HepG2 (cell line): ENCODE measurements around the gene PSMD1. TPM values are rescaled to one million over a fixed set of nuclear protein-coding genes. Genes with fewer than 3 reads are reported as not detected.

Source experiments
- ARHGAP35 ChIP-seq: sonication (generic); formaldehyde crosslinking; IDR thresholded peaks from 2 replicates; pipeline ENCODE4 v1.9.0; 2022; ENCODE audit warnings: mild to moderate bottlenecking, inconsistent platforms, moderate library complexity, missing genetic modification reagents, borderline replicate concordance
- ATM ChIP-seq: fragments of 450-650 bp; IDR thresholded peaks from 2 replicates; pipeline ENCODE4 v1.7.1; 2017; ENCODE audit warnings: mild to moderate bottlenecking, borderline replicate concordance
- CBFB ChIP-seq: sonication (generic); formaldehyde crosslinking; IDR thresholded peaks from 2 replicates; pipeline ENCODE4 v1.4.0; 2020; ENCODE audit warnings: missing genetic modification reagents
- CBX5 ChIP-seq: sonication (generic); formaldehyde crosslinking; IDR thresholded peaks from 2 replicates; pipeline ENCODE4 v1.4.0; 2020; ENCODE audit warnings: missing genetic modification reagents, borderline replicate concordance
- EEA1 ChIP-seq: sonication (generic); formaldehyde crosslinking; IDR thresholded peaks from 2 replicates; pipeline ENCODE4 v1.5.1; 2020; ENCODE audit warnings: mild to moderate bottlenecking, missing genetic modification reagents, borderline replicate concordance
- KDM6A ChIP-seq: IDR thresholded peaks from 2 replicates; pipeline ENCODE4 v1.6.1; 2016; ENCODE audit warnings: low read depth
- MATR3 ChIP-seq: sonication (generic); formaldehyde crosslinking; IDR thresholded peaks from 2 replicates; pipeline ENCODE4 v1.4.0; 2020; ENCODE audit warnings: missing genetic modification reagents
- MED8 ChIP-seq: sonication (generic); formaldehyde crosslinking; IDR thresholded peaks from 2 replicates; pipeline ENCODE4 v1.8.1; 2023; ENCODE audit warnings: mild to moderate bottlenecking, missing genetic modification reagents; ENCODE audit not compliant: insufficient replicate concordance
- PHF21A ChIP-seq: sonication (generic); formaldehyde crosslinking; IDR thresholded peaks from 2 replicates; pipeline ENCODE4 v1.5.0; 2020; ENCODE audit warnings: mild to moderate bottlenecking, missing genetic modification reagents
- PHF8 ChIP-seq: sonication (generic); formaldehyde crosslinking; IDR thresholded peaks from 2 replicates; pipeline ENCODE4 v1.5.0; 2020; ENCODE audit warnings: missing genetic modification reagents
- RBFOX2 ChIP-seq: fragments of 200-400 bp; formaldehyde crosslinking; IDR thresholded peaks from 2 replicates; pipeline ENCODE4 v1.6.1; 2017; ENCODE audit warnings: low read depth, mild to moderate bottlenecking, low read length
- RBM39 ChIP-seq: fragments of 200-400 bp; formaldehyde crosslinking; IDR thresholded peaks from one replicate; pipeline ENCODE4 v1.6.1; 2018; ENCODE audit warnings: antibody characterized with exemption, mild to moderate bottlenecking, low read depth, low read length; ENCODE audit not compliant: poor library complexity, severe bottlenecking
- RXRA ChIP-seq: sonication (generic); formaldehyde crosslinking; IDR thresholded peaks from 2 replicates; pipeline ENCODE4 v1.5.1; 2020; ENCODE audit warnings: missing genetic modification reagents
- ZFP1 ChIP-seq: IDR thresholded peaks from 2 replicates; pipeline ENCODE4 v1.6.1; 2016
- ZNF432 ChIP-seq: sonication (generic); formaldehyde crosslinking; IDR thresholded peaks from 2 replicates; pipeline ENCODE4 v1.5.0; 2020; ENCODE audit warnings: missing genetic modification reagents, mild to moderate bottlenecking, borderline replicate concordance
- ZNF629 ChIP-seq: sonication (generic); formaldehyde crosslinking; conservative IDR thresholded peaks from 2 replicates; pipeline ENCODE4 v1.5.0; 2020; ENCODE audit warnings: missing genetic modification reagents
- polyA plus RNA-seq, 8 experiments: library from polyadenylated mRNA; depleted of rRNA in 3 of 8; stranded (reverse) in 7 of 8; unstranded in 1 of 8; fragments of >200 nt; fragmentation: Illumina TruSeq in 4 of 8; extraction: Trizol in 4 of 8; gene quantifications; 2 replicates each; pipeline versions ENCODE4 v1.2.1 to v1.2.3, GENCODE V29; 2011 to 2016; ENCODE audit warnings: low read depth in 4 of 8, missing spikeins in 1 of 8, mixed read lengths in 1 of 8; ENCODE audit not compliant: insufficient read depth in 1 of 8
- total RNA-seq, 5 experiments: library from RNA; depleted of rRNA; stranded (reverse); fragments of >200 nt; fragmentation: Illumina TruSeq; extraction: Trizol; gene quantifications; 2 replicates each; pipeline ENCODE4 v1.2.3, GENCODE V29; 2016; ENCODE audit warnings: low read depth in 1 of 5
- TF ChIP-seq, protein P1 (sequence below): sonication (generic); formaldehyde crosslinking; IDR thresholded peaks from 2 replicates; pipeline ENCODE4 v1.4.0; 2020; ENCODE audit warnings: mild to moderate bottlenecking, missing genetic modification reagents
- TF ChIP-seq, protein P2 (sequence below): sonication (generic); formaldehyde crosslinking; IDR thresholded peaks from 2 replicates; pipeline ENCODE4 v1.5.0; 2020; ENCODE audit warnings: missing genetic modification reagents, mild to moderate bottlenecking, borderline replicate concordance
- TF ChIP-seq, protein P3 (sequence below): sonication (generic); formaldehyde crosslinking; IDR thresholded peaks from 2 replicates; pipeline ENCODE4 v1.9.0; 2021; ENCODE audit warnings: missing genetic modification reagents, borderline replicate concordance
- TF ChIP-seq, protein P4 (sequence below): sonication (generic); formaldehyde crosslinking; IDR thresholded peaks from 2 replicates; pipeline ENCODE4 v1.4.0; 2020; ENCODE audit warnings: missing genetic modification reagents

PSMD1 gene
- total and polyA plus RNA-seq, 2 of the 13 experiments (the other 11 are each of a cell fraction or from before 2014, with no cell fraction given): 136 to 191 TPM

DNA sequence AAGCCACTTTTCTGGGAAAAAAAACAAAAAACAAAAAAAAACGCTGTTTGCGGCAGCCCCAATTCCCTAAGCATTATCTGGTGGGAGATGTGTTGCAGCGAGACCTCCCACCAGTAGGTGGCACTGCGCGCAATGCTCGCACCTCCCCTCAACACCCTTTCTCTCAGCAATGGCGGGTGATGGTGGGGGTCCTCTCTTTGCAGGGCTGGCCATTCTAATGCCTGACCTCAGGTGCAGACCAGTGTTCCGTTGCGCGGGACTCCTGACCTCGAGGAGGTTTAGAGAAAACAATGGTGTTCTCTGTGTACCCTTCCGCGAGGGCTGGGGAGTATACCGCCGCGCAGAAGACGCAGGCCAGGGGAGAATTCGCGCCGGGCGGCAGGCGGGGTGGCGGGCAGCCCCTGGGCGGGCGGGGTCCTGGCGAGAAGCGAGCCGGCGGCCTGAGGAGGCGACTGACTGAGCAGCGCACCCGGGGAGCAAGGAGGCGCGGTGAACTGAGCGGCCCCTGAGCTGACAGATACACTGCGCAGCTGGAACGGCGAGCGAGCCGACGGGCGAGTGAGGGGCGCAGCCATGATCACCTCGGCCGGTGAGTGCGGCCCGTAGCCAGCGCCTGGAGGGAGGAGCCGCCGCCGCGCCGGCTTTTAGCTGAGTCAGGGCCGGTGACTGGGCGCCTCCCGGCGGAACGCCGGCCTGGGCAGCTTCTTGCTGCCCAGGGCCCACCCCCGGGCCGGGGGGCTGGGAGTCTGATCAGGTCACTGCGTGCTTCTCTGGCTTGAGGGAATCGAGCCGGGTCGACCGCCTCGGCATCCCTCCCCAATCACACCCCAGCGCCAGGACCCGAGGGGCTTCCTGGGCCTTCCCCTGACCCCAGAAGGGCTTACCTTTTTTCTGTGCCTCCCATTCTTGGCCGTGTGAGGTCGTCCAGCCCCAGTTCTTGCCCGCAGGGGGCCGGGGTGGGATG, at the start of gene PSMD1 (continued):
- TF ChIP-seq MED8 (CRISPR knock-in tag) (peak; percentile 20), ZNF629 (CRISPR knock-in tag) (no peak), CBX5 (CRISPR knock-in tag) (peak; percentile 78; the same call in 1 of the 2 replicates), RBM39 (peak; percentile 79), ZNF432 (CRISPR knock-in tag) (no peak), ARHGAP35 (0 out of 2 replicates have a peak, but pooled peaks have one; percentile 62), KDM6A (CRISPR knock-in tag) (no peak; the same call in 1 of the 2 replicates), ATM (no peak), RXRA (peak; percentile 59; the same call in 1 of the 2 replicates), RBFOX2 (peak; percentile 94), MATR3 (CRISPR knock-in tag) (no peak), CBFB (CRISPR knock-in tag) (peak; percentile 42; the same call in 1 of the 2 replicates), PHF21A (CRISPR knock-in tag) (peak; percentile 65), ZFP1 (peak; percentile 73; the same call in 1 of the 2 replicates), EEA1 (CRISPR knock-in tag) (peak; percentile 86), PHF8 (CRISPR knock-in tag) (peak; percentile 95)
- TF ChIP-seq, protein P1, sequence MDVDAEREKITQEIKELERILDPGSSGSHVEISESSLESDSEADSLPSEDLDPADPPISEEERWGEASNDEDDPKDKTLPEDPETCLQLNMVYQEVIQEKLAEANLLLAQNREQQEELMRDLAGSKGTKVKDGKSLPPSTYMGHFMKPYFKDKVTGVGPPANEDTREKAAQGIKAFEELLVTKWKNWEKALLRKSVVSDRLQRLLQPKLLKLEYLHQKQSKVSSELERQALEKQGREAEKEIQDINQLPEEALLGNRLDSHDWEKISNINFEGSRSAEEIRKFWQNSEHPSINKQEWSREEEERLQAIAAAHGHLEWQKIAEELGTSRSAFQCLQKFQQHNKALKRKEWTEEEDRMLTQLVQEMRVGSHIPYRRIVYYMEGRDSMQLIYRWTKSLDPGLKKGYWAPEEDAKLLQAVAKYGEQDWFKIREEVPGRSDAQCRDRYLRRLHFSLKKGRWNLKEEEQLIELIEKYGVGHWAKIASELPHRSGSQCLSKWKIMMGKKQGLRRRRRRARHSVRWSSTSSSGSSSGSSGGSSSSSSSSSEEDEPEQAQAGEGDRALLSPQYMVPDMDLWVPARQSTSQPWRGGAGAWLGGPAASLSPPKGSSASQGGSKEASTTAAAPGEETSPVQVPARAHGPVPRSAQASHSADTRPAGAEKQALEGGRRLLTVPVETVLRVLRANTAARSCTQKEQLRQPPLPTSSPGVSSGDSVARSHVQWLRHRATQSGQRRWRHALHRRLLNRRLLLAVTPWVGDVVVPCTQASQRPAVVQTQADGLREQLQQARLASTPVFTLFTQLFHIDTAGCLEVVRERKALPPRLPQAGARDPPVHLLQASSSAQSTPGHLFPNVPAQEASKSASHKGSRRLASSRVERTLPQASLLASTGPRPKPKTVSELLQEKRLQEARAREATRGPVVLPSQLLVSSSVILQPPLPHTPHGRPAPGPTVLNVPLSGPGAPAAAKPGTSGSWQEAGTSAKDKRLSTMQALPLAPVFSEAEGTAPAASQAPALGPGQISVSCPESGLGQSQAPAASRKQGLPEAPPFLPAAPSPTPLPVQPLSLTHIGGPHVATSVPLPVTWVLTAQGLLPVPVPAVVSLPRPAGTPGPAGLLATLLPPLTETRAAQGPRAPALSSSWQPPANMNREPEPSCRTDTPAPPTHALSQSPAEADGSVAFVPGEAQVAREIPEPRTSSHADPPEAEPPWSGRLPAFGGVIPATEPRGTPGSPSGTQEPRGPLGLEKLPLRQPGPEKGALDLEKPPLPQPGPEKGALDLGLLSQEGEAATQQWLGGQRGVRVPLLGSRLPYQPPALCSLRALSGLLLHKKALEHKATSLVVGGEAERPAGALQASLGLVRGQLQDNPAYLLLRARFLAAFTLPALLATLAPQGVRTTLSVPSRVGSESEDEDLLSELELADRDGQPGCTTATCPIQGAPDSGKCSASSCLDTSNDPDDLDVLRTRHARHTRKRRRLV (CRISPR knock-in tag): peak; percentile 71; the same call in 1 of the 2 replicates
- TF ChIP-seq, protein P2, sequence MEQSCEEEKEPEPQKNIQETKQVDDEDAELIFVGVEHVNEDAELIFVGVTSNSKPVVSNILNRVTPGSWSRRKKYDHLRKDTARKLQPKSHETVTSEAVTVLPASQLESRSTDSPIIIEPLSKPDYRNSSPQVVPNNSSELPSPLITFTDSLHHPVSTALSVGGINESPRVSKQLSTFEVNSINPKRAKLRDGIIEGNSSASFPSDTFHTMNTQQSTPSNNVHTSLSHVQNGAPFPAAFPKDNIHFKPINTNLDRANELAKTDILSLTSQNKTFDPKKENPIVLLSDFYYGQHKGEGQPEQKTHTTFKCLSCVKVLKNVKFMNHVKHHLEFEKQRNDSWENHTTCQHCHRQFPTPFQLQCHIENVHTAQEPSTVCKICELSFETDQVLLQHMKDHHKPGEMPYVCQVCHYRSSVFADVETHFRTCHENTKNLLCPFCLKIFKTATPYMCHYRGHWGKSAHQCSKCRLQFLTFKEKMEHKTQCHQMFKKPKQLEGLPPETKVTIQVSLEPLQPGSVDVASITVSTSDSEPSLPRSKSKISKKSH (CRISPR knock-in tag): 0 out of 2 replicates have a peak, but pooled peaks have one; percentile 52
- TF ChIP-seq, protein P3, sequence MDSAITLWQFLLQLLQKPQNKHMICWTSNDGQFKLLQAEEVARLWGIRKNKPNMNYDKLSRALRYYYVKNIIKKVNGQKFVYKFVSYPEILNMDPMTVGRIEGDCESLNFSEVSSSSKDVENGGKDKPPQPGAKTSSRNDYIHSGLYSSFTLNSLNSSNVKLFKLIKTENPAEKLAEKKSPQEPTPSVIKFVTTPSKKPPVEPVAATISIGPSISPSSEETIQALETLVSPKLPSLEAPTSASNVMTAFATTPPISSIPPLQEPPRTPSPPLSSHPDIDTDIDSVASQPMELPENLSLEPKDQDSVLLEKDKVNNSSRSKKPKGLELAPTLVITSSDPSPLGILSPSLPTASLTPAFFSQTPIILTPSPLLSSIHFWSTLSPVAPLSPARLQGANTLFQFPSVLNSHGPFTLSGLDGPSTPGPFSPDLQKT: no peak
- TF ChIP-seq, protein P4, sequence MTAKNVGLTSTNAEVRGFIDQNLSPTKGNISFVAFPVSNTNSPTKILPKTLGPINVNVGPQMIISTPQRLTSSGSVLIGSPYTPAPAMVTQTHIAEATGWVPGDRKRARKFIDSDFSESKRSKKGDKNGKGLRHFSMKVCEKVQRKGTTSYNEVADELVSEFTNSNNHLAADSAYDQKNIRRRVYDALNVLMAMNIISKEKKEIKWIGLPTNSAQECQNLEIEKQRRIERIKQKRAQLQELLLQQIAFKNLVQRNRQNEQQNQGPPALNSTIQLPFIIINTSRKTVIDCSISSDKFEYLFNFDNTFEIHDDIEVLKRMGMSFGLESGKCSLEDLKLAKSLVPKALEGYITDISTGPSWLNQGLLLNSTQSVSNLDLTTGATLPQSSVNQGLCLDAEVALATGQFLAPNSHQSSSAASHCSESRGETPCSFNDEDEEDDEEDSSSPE (CRISPR knock-in tag): peak; percentile 78; the same call in 1 of the 2 replicates
